ENCODE measurements around the gene NTRK2.

Gene NTRK2

GRCh38 chr9:84852617-84853301 lies 183.2 kb downstream of the NTRK2 start:
- DNase-seq (ENCODE audit: low read depth), result no peak
- in situ Hi-C loops (cut with HindIII; ENCODE audit: low sequenced_read_pairs), result no loop called here
- H3K4me3 ChIP-seq (ENCODE audit: low read depth, low read length), result no peak overlapping the region
- TF ChIP-seq, protein P1, sequence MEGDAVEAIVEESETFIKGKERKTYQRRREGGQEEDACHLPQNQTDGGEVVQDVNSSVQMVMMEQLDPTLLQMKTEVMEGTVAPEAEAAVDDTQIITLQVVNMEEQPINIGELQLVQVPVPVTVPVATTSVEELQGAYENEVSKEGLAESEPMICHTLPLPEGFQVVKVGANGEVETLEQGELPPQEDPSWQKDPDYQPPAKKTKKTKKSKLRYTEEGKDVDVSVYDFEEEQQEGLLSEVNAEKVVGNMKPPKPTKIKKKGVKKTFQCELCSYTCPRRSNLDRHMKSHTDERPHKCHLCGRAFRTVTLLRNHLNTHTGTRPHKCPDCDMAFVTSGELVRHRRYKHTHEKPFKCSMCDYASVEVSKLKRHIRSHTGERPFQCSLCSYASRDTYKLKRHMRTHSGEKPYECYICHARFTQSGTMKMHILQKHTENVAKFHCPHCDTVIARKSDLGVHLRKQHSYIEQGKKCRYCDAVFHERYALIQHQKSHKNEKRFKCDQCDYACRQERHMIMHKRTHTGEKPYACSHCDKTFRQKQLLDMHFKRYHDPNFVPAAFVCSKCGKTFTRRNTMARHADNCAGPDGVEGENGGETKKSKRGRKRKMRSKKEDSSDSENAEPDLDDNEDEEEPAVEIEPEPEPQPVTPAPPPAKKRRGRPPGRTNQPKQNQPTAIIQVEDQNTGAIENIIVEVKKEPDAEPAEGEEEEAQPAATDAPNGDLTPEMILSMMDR (IDR thresholded peaks at IDR 0.05; ENCODE audit: low read depth, low read length, missing control alignments), result no peak

DNA sequence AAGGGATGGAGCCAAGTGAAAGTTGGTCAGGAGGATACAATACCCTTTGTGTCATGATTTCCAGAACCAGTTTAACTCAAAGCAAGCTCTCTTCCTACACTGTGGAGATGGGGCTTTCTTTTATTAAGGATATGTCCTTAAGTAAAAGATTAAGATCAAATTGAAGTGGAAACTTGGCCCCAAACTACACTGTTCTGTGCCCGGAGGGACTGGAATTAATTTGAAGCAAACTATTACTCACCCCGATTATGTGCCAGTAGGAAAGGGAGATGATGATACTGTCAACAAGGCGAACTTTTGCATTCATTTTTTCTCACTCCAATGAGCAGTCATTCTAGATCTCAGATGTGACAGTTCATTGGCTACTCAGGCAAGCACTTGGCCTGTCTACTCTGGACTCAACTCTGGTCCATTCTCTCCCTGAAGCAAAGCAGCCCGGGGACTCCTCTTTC lies 186.7 kb downstream of the NTRK2 start:
- TF ChIP-seq, protein P1 (IDR thresholded peaks at IDR 0.05; ENCODE audit: low read depth, low read length, missing control alignments), result no peak
- in situ Hi-C loops (cut with HindIII; ENCODE audit: low sequenced_read_pairs), result no loop called here
- no peak overlapping the region for H3K4me3 ChIP-seq (ENCODE audit: low read depth, low read length)
- no peak for DNase-seq (ENCODE audit: low read depth)

DNA sequence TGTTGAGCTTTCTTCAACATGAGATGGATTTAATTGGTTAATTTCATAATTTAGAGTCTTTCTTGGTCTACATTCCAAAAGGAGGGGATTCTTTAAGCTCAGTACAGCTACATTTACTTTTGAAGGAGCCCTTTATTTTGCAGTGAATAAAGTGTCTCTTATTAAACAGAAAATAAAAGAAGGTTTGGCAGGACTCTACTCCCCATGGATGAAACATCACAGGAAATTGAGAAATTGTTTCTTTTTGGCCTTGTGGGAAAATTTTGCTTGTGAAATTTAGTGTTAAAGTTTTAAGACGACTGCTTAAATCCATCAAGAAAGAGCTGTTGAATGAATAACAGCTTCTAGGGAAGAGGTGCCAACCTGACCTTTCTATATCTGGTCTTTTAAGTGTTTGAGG lies 187.7 kb downstream of the NTRK2 start:
- DNase-seq (ENCODE audit: low read depth), result no peak
- no peak overlapping the region for H3K4me3 ChIP-seq (ENCODE audit: low read depth, low read length)
- in situ Hi-C loops (cut with HindIII; ENCODE audit: low sequenced_read_pairs), result no loop called here
- TF ChIP-seq, protein P1 (IDR thresholded peaks at IDR 0.05; ENCODE audit: low read depth, low read length, missing control alignments), result no peak

GRCh38 chr9:84858364-84858763 lies 188.8 kb downstream of the NTRK2 start:
- TF ChIP-seq, protein P1 (IDR thresholded peaks at IDR 0.05; ENCODE audit: low read depth, low read length, missing control alignments), result no peak
- no peak overlapping the region for H3K4me3 ChIP-seq (ENCODE audit: low read depth, low read length)
- in situ Hi-C loops (cut with HindIII; ENCODE audit: low sequenced_read_pairs), result no loop called here

DNA sequence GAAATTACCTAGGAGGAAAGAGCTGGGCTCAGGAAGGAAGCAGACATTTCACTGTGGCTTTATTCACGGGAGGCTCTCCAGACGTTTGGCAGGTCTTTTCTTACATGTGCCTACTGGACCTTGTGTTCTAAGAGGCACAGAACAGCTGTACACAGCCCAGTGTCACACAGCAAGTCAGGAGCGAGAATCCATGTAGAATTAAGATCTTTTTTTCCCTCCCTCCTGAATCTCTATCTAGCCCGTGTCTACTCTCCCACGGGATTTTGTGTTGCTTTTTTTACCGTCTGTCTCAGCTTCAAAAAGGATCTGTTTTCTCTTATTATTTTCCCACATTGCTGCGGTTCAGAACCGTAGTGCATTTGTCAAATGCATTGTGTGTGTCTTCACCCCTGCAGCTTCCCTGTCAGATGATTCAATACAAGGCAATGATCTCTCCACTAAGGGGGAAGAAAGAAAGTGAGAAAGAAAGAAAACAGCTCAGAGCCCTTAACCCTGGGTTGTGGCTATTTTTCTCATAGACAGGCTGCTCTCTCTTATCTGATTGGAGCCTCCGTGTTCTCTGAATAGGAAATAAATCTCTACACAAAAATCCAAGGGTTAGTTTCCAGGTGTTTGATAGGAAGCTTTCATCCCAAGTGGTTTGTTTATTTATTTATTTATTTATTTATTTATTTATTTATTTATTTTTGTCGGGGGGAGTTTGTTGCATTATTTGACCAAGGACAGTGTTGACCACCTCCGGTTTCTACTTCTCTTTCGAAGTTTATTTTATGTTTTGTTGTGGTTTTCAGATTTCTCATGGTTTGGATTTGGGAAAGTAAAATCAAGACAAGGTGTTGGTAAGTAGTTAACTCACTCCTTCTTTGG lies 191.0 kb downstream of the NTRK2 start:
- peak; percentile 57 for DNase-seq (ENCODE audit: low read depth)
- TF ChIP-seq, protein P1 (IDR thresholded peaks at IDR 0.05; ENCODE audit: low read depth, low read length, missing control alignments), result no peak
- in situ Hi-C loops (cut with HindIII; ENCODE audit: low sequenced_read_pairs), result no loop called here
- no peak overlapping the region for H3K4me3 ChIP-seq (ENCODE audit: low read depth, low read length)

More at GRCh38 chr9:84858364-84858763, 188.8 kb downstream of the NTRK2 start:
- DNase-seq (ENCODE audit: low read depth), result no peak

- H3K4me3 ChIP-seq (ENCODE audit: low read depth, low read length), result no peak overlapping the region
- in situ Hi-C loops (cut with HindIII; ENCODE audit: low sequenced_read_pairs), result no loop called here
- no peak for DNase-seq (ENCODE audit: low read depth)
- TF ChIP-seq, protein P1 (IDR thresholded peaks at IDR 0.05; ENCODE audit: low read depth, low read length, missing control alignments), result no peak
These were observed 191.9 kb downstream of the NTRK2 start for GRCh38 chr9:84861455-84861854.
